ENCODE measurements around the gene TMF1. TPM values are rescaled to one million over a fixed set of nuclear protein-coding genes. Genes with fewer than 3 reads are reported as not detected.

The TMF1 gene
- total and polyA plus RNA-seq, 10 of the 15 experiments (the other 5 are each of a cell fraction or from before 2014, with no cell fraction given), result 7.1 to 24.5 (median 18.6) TPM

- no peaks in the 10 kb centered on the region for H3K9me3 ChIP-seq (replicated peaks; ENCODE audit: control insufficient read depth, insufficient read depth, low read length)
- ATAC-seq (peak; percentile 59), DNase-seq (ENCODE audit: low read depth, low spot score) (no peak), FAIRE-seq (no peak)
- no peaks in the 10 kb centered on the region for H3K79me2 ChIP-seq (ENCODE audit: control insufficient read depth, insufficient read depth, low read length)
- ChIA-PET POLR2A (interaction anchor here (0.6 to 1.2 kb wide), 2 partner anchors 39 to 165 kb away, joined by 3 to 5 read pairs; partner anchors contain the start of gene TMF1), SMC1A (ENCODE audit: uncharacterized antibody, unreplicated experiment) (interaction anchor here (0.6 to 1.2 kb wide), 3 partner anchors 13 to 72 kb away, joined by 3 to 4 read pairs (median 3); partner anchors contain the start of genes ARL6IP5 and TMF1), CTCF (interaction anchor here (0.7 to 2.4 kb wide), 9 partner anchors 14 to 107 kb away, joined by 3 to 6 read pairs (median 3); no protein-coding TSS in a partner anchor), RAD21 (ENCODE audit: unreplicated experiment) (interaction anchor here (0.8 to 1.6 kb wide), 3 partner anchors 69 to 149 kb away, joined by 3 to 4 read pairs (median 4); partner anchors contain the start of gene ARL6IP5)
- in situ Hi-C loops (cut with MboI) (no loop called here), intact Hi-C loops (cut with micrococcal nuclease; ENCODE audit: unreplicated experiment) (loop anchor here (5.0 to 10.0 kb wide), 2 partner anchors 74 to 292 kb away; no protein-coding TSS in a partner anchor)
- H3K9ac ChIP-seq (ENCODE audit: control insufficient read depth, insufficient read depth, low read length), result peak overlapping the region; percentile 80
- no peaks in the 10 kb centered on the region for H4K20me1 ChIP-seq (ENCODE audit: control insufficient read depth, insufficient read depth)
- H3K27me3 ChIP-seq (replicated peaks in 1 of 2; ENCODE audit: control insufficient read depth in 2 of 2, insufficient read depth in 2 of 2, low read length in 1 of 2), result no peaks in the 10 kb centered on the region
- no peaks in the 10 kb centered on the region; a peak in 2 of 4 replicates for H3K36me3 ChIP-seq (ENCODE audit: control insufficient read depth in 2 of 2, insufficient read depth in 2 of 2, low read length in 1 of 2)
- TF ChIP-seq ZNF384 (IDR thresholded peaks at IDR 0.05; ENCODE audit: borderline replicate concordance, low read depth, low read length), result no peak
- TF ChIP-seq NR2F1 (conservative IDR thresholded peaks at IDR 0.05), result peak; percentile 24; the same call in 1 of the 2 replicates
- TF ChIP-seq, protein P1, sequence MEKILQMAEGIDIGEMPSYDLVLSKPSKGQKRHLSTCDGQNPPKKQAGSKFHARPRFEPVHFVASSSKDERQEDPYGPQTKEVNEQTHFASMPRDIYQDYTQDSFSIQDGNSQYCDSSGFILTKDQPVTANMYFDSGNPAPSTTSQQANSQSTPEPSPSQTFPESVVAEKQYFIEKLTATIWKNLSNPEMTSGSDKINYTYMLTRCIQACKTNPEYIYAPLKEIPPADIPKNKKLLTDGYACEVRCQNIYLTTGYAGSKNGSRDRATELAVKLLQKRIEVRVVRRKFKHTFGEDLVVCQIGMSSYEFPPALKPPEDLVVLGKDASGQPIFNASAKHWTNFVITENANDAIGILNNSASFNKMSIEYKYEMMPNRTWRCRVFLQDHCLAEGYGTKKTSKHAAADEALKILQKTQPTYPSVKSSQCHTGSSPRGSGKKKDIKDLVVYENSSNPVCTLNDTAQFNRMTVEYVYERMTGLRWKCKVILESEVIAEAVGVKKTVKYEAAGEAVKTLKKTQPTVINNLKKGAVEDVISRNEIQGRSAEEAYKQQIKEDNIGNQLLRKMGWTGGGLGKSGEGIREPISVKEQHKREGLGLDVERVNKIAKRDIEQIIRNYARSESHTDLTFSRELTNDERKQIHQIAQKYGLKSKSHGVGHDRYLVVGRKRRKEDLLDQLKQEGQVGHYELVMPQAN (conservative IDR thresholded peaks at IDR 0.05), result 0 out of 2 replicates have a peak, but pooled peaks have one; percentile 40
- 0 out of 4 replicates have a peak, but pooled peaks of 1 of the 2 experiments have one; percentile 6 for TF ChIP-seq BHLHE40 (IDR thresholded peaks at IDR 0.05; ENCODE audit: borderline replicate concordance in 1 of 2, low read depth in 2 of 2, low read length in 1 of 2)
- H2AFZ ChIP-seq (ENCODE audit: control insufficient read depth, low read depth, low read length), result peak overlapping the region; percentile 91
- H3K4me1 ChIP-seq (ENCODE audit: control insufficient read depth, insufficient read depth, low read length), result peaks cover 7% of the 10 kb centered on the region; the same call in 1 of the 2 replicates
- 7% methylated on average over 32 of the region's 36 CpGs for WGBS (ENCODE audit: insufficient coverage, insufficient replicate concordance, low lambda C conversion rate, missing lambda C conversion rate)
- H3K4me2 ChIP-seq (ENCODE audit: control insufficient read depth, insufficient read depth), result peak overlapping the region; percentile 97
- H3K4me3 ChIP-seq, result peak overlapping the region; percentile 87
- peak overlapping the region; percentile 64 for H3K27ac ChIP-seq (ENCODE audit: control insufficient read depth, insufficient read depth)
- no TSS peak for BruUV-seq (replicated peaks)
Observed at GRCh38 chr3:69012800-69013252, 39.3 kb downstream of the TMF1 start.

Data from GM12878 (cell line).